ENCODE results near the gene SFXN3.

SFXN3 gene

DNA sequence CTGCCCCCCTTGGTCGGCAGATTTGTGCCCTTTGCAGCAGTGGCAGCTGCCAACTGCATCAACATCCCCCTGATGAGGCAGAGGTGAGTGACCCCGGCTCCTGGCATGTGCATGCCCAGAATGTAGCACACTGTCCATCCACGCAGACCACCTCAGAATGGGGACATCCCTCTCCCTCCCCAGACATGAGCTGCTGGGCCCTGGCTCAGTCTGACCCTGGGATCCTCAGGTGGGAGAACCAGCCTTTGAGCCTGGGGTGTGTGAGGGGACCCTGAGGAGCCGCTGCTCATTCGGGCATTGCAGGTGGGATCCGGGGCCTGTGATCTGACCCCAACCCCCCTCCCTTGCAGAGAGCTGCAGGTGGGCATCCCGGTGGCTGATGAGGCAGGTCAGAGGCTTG lies 5.7 kb downstream of the SFXN3 start:
- no peak for DNase-seq

DNA sequence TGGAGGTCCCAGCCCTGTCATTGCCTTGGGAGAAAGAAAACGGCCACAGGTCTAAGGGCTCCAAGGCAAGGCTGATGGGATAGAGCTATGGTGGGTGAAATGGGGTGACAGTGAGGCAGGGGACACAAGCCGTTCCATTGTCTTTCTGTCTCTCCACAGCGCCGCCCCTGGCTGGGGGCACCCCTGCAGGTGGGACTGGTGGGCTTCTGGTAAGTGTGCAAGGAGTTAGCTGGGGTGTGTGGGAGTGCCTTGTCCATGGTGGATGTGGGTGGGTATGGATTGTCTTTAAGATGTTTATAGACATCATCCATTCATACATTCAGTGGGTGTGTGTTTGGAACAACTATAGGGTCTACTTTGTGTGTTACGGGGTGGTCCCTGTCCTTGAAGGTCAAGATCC lies 7.5 kb downstream of the SFXN3 start:
- DNase-seq, result no peak

DNA sequence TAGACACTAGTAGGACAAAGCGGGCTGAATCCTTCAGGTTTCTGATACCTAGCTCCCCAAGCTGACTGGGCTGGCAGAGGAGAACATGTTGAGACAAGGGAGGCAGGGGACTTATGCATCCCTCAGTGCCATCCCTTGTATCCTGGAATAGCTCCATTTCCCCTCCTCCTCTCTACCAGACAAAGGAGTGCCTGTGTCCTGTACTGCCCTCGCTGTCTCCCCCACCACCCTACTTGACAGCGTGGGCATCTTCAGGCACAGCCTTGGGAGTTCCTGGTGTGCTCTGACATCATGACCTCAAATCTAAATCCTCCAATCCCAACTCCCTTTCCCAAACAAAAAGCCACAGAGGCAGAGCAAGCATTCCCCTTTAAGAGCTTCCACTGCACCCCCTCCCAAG lies 9.0 kb downstream of the SFXN3 start:
- DNase-seq, result no peak

DNA sequence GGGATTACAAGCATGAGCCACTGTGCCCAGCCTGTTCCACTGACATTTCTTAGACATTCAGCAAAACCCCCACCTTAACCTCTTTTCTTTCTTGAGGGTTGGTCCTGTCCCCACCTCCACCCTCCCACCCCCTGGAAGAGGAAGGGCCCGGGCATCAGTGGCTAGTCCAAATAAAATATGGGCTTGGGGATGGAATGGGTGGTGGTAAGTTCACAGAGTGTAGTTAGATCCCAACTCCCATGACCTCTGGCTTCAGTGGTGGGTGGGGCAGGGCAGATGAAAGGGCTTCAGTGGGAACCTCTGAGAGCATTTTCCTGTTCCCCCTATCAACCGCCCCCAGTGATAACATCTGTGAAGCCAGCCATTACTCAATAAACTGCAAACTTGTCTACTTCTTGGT lies 9.8 kb downstream of the SFXN3 start:
- DNase-seq, result no peak

DNA sequence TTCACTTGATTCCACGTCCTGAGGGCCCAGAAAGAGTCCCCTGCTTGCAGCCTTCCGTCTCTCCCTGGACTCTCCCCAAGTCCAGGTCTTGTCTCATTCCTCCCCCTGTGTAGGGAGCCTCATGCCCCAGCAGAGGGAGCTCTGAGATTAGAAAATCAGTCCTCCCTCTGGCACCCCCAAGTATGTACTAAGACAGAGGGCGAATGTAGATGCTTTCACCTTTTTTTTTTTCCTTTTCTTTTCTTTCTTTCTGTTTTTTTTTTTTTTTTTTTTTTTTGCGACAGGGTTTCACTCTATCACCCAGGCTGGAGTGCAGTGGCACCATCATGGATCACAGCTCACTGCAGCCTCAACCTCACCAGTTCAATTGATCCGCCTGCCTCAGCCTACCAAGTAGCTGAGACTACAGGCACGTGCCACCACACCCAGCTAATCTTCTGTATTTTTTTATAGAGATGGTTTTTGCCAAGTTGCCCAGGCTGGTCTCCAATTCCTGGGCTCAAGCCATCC lies 10.3 kb downstream of the SFXN3 start:
- DNase-seq, result peak; percentile 72 to 87

DNA sequence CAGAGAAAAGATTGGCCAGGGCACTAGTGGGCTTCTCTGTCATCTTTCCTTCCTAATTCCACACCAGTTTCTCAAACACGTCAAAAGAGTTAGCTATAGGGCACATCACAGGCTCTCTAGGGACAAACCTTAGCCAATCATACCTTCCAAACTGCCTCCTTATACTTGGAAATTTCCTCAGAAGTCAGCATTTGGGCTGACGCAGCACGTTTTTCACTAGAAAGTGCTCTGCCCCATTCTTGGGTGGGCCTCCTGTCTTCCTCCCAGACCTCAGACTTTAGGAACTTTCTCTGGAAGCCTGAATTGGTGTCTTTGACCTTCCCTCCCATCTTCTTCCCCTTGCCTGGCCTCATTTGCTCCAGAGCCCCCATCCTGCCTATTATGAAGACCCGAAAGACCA lies 11.1 kb downstream of the SFXN3 start:
- DNase-seq, result no peak

DNA sequence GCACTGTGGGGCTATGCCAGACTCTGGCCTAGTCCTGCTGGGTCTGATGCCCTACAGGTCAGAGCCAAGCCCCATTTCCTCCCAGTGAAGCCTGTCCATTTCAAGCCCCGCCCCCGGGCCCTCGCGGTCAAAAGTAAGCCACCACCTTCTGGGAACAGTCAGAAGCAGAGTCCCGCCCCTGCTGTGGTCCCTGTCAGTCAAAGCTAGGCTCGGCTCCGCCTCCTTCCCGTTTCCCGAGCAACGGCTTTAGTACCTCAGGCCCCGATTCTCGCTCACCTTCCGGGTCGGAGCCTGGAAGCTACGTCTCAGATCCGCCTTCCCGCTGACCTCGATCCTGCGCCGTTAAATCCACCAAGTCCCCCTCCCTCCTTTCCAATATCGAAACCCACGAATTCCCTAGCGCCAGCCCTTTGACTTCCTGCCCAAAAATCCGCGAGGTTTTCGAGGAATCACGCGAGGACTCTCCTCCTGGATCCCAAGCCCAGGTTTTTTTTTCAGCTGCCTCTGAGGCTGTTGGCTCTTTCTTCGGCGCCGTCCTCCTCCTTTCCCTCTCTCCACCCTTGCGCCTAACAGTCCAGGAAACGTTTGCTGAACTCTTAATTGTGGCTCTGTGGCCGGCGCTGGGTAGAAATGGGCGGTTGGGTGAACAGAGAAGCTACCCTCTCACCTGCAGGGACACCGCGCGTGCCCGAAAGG lies 11.8 kb downstream of the SFXN3 start:
- DNase-seq, result peak; percentile 73 to 80

DNA sequence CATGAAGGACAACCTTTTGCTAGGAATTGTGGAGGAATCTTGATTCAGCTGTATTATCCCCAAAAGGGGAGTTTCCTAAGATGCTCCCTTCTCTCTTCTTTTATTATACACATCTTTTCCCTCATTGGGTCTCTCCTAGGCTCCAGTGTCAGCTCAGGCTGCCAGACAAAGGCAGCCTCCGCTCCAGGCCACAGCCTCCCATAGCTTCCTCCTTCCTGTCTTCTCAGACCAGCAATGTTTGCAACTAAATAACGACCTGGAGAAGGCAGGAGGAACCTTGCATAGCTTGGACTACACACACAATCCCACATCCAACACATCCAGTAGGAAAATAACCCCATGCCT lies 12.3 kb downstream of the SFXN3 start:
- DNase-seq, result no peak

DNA sequence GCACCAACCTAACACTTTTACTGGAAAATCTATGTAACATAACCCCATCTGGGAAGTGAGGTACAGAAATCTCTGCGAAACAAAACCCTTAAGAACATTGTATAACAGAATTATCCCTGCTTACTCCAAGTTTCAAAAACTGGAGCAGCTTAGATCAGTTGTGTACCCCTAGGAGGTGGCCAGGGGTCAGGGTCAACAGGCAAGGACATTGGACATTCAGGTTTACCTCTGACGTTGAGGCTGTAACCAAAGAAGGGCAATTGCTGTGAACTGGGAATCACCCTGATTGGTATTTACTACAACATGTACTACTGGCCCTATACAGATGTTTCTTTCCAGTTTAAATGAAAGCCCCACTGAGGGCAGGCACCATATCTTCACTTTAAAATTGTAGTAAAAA lies 13.1 kb downstream of the SFXN3 start:
- DNase-seq, result no peak

DNA sequence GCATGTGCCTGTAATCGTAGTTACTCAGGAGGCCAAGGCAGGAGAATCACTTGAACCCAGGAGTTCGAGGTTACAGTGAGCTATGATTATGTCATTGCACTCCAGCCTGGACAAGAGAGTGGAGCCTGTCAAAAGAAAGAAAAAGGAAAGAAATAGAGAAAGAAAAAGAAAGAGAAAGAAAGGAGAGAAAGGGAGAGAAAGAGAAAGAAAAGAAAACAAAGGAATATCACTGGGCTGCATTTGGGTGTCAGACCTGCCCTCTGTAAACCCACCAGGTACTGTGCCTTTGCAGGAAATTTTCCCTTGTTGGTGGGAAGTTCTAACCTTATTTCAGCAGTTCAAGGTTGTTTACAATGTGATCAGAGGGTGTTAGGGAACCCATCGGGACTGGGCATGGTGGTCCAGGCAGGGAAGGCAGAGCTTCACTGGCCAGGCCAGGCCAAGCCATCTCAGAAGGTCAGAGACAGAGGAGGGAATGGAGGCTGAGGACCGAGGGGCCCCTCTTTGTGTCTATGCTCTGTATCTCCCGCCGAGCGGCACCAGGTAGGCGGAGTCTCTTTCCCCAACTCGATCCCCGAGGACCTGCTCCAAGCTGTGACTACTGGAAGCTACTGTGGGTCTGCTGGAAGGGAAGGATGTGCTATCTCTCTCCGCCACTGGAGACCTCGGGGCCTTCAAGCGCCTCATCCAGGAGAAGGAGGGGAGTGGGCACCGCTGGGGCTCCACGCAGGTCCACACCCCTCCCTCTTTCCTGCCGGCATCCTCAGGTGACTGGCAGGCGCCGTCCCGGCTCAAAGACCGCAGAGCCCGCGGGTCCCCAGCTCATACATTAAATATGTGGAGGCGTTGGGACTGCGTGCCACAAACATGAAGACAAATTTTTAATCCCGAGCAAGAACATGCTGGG lies 15.6 kb downstream of the SFXN3 start:
- no peak for DNase-seq

DNA sequence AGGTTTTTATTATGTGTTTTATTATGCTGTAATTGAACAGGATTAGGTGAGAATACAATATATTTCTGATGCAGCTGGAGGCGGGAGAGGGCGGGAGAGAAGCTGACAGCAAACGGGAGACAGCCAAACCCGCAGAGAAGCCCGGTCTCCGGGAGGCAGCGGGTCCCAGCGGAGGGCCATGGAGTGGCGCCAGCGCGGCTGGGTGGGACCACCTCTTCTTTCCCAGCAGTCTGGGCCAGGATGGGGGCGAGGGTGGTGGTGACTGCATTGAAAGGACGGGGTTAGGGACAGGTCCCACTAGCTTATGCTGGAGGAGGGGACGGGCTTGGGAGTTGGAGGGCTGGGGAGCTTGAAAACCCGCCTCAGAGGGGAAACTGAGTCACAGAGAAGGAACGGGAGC lies 16.2 kb downstream of the SFXN3 start:
- DNase-seq, result no peak

DNA sequence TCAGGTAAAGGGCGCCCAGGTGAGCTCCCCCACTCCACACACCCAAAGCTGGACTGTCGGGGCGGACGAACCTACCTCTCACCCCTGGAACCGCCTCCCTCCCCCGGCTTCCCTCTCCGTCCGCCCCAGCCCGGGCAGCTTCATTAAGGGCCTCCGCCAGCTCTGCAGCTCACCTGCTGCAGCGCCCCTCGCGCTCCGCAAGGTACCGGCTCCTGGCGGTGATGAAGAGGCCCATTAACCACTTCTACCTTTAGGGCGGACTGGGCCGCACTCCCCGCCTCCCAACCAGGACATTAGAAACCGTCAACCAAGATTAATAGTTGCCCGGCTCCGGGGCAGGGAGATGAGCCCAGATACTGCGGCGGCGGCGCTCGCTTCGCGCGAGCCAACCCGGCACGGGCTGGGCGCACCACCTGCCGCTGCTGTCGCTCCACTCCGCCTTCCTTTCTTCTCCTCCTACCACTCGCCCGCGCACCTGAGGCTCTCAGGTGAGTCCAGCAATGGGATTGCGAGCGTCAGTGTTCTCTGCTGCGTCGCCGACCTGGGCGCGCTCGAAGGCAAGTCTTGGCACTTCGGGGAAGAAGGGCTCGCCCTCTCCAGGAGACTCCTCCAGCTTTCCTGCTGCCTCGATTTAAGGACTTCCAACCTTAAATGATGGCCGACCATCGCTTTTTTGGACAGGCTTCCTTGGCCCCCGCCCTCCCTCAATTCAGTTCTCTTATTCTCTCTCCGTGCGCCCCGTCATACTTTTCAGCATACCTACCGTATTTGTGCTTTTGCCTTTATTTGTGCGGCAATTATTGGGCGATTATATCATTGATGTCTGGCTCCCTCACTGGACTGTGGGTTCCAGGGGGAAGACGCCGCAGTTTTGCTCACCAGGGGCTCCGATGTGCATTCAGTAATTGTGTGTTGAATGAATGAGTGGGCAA lies 17.2 kb downstream of the SFXN3 start:
- no peak for DNase-seq

DNA sequence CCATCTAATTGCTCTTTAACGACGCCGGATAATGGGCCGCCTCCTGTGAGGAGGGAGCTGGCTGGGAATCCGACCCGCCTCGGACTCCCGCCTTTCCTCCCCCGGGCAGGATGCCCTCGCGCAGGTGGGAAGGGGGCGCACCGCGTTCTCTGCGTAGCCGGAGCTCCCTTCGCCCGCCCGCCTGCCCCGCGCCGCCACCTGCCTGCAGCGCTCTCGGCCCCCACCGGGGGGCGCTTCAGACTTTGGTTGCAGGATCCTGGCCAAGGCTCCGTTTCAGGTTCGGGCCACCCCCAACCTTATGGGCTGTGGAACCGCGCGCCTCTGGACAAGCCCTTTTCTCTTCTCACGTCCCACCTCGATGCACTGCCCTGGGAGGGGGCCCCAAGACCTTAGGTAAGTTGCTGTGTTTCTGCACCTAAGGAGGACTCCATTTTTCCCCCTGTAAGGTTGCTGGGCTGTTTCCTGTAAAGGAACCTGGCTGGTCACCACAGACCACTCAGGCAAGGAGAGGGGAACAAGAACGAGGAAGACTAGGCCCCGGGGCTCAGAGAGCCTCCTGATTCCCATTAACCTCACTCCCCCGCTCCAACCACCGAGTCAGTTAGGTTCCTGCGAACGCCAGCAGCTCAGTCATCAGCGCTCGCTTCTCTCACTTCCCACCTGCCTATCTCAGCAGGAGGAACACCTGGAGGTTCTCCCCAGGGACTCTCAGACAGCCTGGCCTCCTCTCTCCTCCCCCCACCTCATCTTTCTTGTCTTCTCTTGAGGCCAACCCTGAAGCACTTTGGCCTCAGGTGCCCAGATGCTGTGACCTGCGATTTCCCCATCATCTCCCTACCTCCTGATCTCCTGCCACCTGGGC lies 19.4 kb downstream of the SFXN3 start:
- DNase-seq, result no peak

DNA sequence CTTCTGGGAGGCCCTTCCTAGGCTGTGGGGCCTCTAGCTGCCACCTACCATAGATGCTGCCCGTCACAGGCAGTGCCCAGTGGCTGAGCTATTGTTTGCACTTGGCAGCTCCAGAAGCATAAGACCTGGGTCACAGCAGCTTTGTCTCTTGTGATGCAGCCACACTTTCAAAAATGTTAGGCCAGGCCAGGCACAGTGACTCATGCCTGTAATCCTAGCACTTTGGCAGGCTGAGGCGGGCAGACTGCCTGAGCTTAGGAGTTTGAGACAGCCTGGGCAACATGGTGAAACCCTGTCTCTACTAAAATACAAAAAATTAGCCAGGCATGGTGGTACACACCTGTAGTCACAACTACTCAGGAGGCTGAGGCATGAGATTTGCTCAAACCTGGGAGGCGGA lies 21.3 kb downstream of the SFXN3 start:
- peak in 1 of 2 donors; percentile 27 for DNase-seq

DNA sequence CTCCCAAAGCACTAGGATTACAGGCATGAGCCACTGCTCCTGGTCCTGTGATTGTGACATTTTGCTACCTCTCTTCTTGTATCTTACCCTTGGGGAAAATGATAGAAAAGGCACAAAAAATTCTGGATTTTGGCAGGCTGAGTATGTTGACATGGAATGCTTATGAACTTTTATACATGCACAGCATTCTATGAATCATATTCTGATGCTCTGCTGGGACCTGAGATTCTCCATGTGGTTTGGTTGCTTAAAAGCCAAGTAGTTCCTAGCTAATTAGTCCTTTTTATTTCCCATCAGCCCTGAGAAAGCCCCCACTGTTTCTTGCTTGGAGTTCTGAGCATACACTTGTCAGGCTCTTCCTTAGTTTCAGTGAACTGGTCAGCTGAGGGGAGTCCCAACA lies 22.5 kb downstream of the SFXN3 start:
- no peak for DNase-seq

DNA sequence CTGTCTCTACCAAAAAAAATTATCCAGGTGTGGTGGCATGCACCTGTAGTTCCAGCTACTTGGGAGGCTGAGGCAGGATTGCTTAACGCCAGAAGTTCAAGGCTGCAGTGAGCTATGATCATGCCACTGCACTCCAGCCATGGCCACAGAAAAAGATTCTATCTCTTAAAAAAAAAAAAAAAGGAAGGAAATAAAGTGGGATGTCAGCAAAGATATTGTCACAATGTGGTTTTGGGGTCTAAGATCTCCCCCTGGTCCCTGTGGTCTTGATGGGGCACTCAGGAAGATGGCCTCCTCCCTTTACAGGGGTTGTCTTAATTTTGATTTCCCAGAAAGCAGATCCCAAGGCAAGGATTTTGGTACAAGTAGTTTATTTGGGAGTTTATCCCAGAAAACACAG lies 23.3 kb downstream of the SFXN3 start:
- DNase-seq, result no peak

DNA sequence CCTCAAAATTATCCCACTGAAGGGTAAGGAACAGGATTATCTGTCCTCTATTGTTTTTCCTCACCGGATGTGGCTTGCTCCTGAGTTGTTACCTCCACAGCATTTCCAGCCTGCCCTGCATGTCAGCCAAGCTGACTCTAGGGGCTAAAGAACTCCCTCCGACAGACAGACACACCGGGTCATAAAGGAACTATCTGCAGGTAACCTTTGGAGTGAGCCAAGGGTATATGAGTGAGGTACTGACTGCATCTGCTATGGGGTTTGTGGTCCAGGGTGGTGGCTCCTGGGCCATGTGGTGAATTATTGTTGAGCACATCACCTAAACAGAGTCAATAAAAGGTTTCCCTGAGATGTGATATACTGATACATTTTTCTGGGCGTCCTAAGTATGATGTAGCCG lies 23.8 kb downstream of the SFXN3 start:
- no peak for DNase-seq

DNA sequence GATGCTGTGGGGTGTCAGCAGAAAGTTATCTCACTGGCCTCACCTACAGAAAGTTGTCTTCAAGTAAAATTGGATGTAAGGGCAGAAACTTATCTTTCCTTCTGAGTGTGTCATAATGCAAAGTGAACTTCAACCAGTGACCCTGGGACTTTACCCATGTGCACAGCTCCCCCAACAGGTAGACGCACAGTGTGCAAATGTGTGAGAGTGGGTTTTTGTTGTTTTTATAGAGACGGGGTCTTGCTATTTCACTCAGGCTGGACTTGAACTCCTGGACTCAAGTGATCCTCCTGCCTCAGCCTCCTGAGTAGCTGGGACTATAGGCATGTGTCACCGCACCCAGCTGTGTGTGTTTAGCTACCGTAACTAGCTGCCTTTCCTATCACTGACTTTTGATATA lies 24.4 kb downstream of the SFXN3 start:
- no peak for DNase-seq

DNA sequence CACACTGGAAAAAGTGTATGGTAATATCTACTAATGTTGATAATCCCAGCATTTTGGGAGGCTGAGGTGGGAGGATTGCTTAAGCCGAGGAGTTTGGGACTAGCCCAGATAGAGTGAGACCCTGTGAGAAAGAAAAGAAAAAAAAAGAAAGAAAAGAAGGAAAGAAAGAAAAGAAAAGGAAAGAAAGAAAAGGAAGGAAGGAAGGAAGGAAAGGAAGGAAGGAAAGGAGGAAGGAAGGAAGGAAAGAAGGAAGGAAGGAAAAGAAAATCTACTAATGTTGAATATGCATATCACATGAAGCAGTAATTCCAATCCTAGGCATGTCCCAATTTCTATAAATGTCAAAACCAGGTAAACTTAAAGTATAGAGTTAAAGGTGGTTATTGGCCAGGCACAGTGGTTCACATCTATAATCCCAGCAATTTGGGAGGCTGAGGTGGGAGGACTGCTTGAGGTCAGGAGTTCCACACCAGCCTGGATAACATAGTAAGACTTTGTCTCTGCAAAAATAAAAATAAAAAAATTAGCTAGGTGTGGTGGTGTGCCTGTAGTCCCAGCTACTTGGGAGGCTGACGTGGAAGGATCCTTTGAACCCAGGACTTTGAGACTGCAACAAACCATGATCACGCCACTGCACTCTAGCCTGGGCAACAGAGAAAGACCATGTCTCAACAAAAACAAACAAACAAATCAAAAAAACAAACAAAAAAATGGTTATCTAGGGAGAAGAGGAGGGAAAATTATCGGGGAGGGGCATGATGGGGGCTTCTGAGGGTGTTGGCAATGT lies 25.5 kb downstream of the SFXN3 start:
- DNase-seq, result no peak

DNA sequence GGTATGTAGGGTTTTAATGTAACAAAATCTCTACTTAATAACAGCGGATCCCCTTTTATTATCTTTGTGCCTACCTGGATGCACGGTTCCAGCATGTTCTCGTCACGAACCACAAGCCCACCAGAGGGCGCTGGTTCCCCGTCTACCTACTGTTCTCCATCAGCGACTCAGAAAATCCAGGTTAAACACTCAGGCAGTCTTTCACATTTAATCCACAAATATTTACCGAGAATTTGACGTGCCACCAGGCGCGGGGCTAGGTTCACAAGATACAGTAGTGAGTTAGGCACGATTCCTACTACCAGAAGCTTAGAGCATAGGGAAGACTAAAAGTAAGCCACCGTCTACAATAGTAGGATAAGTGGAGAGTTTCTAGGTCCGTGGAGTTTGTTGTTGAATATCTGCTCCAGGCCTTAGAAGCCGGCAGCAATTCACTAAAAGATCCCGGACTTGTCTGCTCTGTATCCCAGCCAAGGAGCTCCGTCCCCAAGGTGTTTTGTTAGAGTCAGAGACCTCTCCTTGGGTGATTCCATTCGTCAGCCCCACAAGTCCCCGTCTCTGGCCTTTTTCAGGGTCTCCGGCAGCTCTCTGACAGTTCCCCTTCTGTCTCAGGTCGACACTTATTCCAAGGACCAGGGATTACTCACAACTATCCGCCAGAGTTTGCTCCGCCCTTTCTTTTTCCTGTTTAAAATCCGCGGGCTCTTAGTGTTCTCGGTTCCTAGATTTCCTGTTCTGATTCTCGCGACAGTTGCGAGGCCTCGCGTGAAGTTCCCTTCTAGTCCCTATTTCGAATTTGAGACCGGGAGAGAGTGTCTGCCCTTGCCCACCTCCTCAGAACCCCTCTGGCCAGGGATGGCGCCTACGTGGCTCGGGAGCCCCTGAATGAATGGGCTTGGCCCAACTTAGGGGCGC lies 29.3 kb downstream of the SFXN3 start:
- DNase-seq, result peak; percentile 48 to 83
